Inflammatory macrophage treated with lipopolysaccharide for 1 hour (primary cell): ENCODE measurements around the gene CLN6.
"Not testable (repeated sequence)": the region's sequence is repeated elsewhere in the genome, so short reads cannot be mapped to it uniquely, and the experiment has no call there.

Source experiments
- DNase-seq, 2 donors: peaks; one replicate each; pipeline ENCODE4 v3.0.0-alpha.2; 2020 to 2022

The CLN6 gene

DNA sequence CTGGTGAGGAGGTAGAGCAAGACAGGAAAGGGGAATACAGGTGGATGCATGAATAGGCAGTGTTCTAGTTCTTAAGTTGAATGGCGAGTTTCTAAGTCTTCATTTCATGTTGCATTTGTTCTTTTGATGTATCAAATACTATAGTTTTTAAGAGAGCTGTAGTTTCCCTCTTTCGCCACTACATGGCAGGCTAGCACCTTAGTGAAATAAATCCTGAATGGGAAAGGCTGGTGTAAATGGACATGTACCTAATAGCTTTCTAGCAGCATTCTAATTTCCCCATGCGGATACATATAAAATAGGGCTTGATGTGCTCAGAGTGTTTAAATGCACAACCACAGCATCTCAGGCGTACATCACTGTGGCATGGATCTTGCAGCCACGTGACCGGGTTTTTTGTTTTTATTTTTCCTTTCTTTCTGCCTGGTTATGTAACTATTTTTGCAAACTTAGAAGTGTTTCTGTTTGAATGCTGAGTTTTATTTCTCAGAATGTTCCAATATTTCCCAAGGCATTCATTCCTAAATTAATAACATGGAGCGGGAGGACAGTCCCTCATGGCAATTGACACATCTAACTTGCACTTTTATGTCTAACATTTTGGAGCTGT is 23.5 kb upstream of the CLN6 start:
- peak; percentile 74 to 84 for DNase-seq

DNA sequence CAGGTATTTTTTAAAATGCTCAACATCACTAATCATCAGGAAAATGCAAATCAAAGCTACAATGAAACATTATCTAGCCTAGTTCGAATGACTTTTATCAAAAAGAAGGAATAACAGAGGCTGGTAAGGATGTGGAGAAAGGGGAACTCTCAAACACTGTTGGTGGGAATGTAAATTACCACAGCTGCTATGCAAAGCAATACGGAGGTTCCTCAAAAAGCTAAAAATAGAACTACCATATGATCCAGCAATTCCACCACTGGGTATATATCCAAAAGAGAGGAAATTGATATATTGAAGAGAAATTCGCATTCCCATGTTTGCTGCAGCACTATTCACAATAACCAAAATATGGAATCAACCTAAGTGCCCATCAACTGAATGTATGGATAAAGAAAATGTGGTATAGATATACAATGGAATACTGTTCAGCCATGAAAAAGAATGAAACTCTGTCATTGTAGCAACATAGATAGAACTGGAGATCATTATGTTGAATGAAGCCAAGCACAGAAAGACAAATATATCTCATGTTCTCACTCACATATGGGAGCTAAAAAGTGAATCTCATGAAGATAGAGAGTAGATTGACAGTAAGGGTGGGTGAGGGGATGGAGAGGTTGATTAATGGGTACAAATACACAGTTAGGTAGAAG is 19.7 kb upstream of the CLN6 start:
- DNase-seq, result peak; percentile 71 to 78

DNA sequence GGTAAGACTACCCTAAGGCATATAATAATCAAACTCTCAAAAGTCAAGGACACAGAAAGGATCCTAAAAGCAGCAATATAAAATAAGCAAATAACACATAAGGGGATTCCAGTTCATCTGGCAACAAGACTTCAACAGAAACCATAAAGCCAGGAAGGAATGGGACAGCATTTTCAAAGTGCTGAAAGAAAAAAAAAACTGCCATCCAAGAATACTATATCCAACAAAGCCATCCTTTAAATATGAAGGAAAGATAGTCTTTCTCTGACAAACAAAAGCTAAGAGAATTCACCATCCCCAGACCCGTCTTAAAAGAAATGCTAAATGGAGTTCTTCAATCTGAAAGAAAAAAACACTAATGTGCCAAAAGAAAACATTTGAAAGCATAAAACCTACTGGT is 14.7 kb upstream of the CLN6 start:
- no peak for DNase-seq

DNA sequence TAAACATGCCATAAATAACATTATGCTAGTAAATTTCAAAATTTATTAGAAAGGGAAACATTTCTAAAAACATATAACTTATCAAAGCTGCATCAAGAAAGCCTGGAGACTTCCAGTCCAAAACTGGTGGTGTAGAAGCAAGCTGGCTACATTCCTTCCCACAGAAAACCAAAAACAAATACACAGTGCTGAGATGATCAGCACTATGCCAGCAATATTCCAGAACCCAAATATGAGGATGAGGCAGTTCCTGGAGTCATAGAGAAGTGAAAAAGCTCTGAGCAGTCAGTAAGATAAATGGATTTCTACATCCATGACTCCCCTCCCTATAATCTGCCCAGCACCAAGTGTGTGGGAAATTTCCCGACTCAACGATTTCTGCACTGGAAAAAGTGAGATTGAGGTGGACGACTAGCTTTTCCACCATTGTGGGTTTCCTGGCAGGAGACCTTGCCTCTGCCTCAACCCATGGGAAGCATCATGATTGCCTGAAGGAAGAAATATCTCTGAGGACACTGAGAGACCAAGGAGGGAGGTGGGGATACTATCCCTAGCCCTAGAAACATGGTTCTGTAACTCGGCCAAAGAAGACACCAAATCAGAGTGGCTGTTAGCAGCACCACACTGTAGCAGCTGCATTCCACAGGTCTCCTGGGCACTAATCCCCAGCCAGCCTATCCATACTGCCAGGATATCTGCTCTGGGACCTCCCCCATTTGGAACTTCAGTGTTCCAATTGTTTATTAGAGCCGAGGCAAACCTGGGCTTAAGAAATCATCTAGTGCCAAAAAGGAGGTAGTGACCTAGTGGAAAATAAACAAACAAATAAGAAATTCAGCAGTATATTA is 11.8 kb upstream of the CLN6 start:
- DNase-seq, result no peak

DNA sequence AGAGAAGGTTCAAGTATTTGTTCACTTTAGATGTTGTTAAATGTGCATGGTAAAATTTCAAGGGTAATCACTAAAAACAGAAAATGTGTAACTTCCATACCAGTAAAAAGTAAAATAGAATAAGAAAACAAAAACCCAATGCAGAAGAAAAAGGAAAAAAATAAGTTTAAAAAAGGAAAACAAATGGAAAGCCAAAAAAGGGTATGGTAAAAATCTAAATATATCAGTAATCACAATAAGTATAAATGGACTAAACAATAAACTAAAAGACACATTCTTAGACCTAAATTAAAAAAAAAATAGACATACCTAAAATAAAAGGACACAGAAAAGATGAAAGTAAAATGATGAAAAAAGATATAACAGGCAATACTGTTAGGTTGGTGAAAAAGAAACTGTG is 9.5 kb upstream of the CLN6 start:
- no peak for DNase-seq

DNA sequence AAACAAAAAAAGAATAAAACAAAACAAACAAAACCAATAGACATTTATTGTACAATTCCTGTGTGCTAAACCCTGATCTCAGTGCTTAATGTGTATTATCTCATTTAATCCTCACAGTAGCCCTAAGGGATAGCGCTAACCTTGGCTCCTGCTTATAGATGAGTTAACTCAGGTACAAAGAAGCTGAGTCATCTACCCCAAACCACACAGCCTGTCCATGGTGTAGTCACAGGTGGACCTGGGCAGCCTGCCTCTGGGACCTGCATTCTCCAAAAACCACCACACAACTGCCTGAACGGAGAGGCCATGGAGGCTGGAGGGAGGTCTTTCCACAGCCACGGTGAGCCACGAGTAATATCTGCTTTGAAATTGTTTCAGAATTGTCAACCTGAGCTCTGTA is 5.5 kb upstream of the CLN6 start:
- no peak for DNase-seq

DNA sequence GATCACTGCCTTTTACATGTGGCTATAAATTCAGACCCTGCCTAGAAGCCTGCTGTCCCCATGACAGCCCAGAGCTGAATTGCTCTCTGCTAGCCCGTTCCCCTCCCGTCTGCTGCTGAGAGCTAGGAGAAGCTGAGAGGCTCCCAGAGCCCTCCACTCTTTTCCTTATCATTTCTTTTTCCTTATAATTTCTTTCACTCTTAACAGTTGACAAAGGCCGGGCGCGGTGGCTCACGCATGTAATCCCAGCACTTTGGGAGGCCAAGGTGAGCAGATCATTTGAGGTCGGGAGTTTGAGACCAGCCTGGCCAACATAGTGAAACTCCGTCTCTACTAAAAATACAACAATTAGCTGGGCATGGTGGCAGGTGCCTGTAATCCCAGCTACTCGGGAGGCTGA is 5.0 kb upstream of the CLN6 start:
- not testable (repeated sequence) for DNase-seq

DNA sequence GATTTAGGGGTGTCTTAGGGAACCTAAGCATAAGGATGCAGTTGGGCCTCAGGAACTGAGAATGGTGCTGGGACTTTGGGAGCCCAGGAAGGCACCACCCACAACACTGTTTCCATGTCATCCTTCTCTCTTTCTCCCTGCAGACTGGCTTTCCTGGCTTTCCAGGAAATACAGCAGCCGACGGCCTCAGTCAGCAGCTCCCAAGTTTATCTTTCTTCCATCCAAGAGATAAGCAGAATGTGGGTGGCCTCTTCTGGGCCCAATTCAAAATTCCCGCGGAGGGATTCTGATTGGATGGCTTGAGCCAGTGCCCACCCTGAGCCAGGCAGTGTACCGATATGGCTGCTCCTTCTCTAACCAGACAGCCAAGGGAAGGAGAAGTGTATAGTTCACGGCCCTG is 4.5 kb upstream of the CLN6 start:
- DNase-seq, result no peak

DNA sequence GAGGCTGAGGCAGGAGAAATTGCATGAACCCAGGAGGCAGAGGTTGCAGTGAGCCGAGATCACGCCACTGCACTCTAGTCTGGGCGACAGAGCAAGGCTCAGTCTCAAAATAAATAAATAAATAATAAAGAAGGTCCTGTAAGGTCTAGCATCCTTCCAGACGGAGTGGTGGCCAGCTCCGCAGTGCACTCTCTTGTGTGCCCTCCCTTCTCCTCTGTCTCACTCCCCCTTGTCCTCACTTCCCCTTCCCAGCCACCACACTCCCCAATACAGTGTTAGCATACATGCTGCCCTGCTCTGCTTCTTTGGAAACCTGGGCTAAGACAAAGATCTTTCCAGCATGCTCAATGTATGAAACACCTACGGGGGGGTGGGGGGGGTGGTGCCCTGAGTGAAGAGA is 3.4 kb upstream of the CLN6 start:
- DNase-seq, result peak in 1 of 2 donors; percentile 52

DNA sequence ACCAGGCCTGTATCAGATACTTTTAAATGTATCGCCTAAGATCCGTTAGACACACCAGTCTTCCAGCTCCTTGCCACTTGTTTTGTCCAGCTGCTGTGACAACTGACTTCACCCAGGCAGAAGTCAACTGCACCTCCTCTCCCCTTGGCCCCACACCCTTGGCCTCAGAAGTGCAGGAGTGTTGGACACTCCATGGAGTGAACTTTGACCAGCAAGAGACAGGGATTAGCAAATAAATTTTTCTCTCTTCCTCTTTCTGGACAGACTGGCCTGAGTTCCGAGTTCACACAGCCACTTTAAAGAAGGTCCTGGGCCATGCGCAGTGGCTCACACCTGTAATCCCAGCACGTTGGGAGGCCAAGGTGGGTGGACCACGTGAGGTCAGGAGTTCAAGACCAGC is 2.9 kb upstream of the CLN6 start:
- peak; percentile 46 to 52 for DNase-seq

DNA sequence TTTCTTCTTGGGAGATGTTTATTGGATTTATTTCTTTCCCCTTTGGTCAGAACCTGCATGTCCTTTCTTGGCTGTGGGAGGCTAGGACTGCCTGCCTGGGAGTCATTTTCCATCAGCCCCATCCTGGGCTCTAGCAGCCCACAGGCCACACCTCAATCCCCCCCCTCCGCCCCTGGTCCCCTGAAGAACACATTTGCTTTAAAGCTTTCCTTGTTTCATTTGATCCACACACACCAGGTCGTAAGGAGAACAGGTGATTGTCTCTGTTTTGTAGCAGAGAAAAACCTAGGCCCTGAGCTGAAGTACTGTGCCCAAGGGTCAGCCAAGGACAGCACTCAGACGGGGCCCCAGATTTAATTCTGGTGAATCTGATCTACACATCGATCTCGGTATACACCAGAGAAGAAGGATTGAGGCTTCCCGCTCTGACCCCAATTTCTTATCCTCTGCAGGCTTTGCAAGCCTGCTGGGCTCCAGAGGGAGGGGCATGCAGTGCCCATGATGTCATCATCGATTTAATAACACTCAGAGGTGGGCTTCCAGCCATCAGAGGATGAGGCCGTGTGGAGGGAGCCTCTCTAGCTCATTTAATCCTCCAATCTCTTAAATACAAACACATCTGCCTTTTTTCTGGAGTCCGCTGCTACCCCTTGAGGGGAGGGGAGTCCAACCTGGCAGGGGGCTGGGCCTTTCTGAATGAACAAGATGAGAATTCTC is 1.7 kb upstream of the CLN6 start:
- no peak for DNase-seq

DNA sequence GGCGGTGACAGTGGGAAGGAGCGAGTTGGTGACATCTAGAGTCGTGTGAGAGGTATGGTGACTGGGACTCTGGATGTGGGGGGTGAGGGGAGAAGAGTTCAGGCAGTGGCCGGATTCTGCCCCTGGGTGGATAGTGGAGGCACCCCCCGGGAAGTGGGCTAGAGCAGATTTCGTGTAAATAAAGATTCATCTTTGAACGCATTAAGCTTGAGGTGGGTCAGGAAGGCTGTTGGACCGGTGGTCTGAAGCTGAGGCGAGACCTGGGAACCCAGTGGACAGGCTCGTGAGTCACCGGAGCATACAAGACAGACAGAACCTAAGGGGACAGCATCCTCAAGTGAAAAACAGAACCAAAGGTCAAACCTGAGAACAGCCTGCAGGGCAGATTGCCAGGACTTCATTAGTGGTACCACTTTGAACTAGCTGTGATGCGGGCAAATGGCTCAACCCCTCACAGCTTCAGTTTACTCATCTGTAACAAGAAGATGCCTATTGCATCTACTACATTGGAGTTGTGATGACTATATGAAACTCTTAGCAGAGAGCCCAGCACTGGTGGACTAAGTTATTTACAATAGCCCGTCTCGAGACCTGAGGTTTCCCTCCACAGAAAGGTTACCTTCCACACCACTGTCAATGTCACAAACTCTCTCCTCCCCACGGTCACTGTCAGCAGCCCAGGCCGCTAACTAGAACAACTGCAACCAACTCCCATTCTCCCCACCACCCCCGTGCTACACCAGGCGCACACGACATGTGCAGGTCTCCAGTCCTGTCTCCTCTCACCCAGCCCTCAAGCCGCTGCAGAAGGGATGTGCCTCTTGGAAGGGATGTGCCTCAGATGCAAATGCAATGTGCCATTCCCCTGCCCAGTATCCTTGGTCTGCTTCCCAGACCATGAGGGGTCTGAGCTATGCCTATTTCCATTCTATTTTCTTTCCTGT is 901 bp upstream of the CLN6 start:
- no peak for DNase-seq

DNA sequence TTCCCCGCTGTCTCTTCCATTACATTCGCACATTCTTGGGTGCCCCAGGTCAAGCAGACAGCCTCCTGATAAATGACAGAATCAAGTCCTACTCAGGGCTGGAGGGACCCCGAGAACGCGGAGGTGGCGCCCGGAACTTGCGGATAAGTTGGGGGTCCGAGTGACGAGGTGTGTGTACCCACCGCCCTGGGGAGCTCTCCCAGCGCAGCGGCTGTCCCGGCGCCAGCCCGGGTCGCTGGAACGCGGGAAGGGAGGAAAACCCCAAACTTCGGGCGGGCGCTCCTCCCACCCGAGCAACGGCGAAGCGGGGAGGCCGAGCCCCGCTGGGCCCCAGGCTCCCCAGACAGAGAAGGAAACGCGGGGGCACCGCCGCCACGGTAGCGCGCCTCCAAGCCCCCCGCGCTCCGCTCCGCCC is 550 bp downstream of the CLN6 start:
- DNase-seq, result no peak

DNA sequence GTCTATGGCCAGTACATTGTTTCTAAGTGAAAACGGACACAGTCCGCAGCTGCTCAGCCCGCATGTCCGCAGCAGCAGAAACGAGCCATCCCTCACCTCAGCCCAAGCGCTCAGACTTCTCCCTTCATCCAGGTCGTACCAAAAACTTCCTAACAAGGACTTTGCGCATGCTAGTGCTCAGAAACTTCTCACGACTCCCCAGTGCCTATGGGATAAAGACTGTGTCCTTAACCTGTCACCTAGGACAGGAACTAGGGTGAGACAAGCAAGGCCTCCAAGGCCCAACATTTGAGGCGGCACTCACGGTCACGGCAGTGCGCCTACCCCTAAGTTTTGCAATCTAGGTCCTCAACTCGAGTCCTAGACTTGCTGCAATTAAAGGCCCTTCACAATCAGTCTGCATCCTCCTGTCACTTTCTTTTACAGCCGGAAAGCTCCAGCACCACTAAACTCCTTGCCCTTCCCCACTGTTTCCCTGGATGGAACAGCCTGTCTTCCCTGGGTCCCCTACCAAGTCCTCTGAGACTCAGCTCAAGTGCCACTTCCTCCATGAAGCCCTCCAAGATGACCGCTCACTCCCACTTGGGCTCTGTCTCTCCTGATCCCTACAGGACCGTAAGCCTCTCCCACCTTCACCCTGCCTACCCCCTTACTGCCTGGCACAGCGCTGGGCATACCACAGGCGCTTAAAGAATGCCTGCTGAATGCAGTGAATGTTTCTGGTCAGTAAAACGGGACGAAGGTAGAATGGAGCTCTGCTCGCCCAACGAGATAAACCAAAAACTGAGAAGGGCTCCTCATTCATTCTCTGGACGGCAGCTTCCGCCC is 1.2 kb downstream of the CLN6 start:
- peak in 1 of 2 donors; percentile 16 for DNase-seq

DNA sequence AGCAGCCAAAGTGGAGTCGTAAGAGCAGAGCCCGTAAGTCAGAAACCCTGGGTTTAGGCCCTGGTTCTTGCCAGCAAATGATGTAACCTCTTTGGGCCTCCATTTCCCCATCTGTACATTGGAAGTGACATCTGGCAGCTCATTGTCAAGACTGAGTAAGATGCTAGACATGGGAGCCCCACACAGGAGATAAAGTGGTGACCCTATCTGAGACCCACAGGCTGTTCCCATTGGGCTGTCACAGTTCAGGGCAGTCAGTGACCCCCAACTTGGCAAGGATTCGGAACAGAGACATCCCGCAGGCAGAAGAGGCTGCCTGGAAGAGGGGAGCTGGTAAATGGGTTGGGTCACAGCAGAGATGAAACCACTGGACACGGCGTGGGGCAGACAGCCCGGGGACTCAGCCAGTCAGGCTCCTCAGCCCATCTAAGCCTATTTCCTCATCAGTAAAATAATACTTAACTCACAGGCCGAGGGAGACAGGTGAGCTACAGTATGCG is 1.8 kb downstream of the CLN6 start:
- DNase-seq, result no peak

DNA sequence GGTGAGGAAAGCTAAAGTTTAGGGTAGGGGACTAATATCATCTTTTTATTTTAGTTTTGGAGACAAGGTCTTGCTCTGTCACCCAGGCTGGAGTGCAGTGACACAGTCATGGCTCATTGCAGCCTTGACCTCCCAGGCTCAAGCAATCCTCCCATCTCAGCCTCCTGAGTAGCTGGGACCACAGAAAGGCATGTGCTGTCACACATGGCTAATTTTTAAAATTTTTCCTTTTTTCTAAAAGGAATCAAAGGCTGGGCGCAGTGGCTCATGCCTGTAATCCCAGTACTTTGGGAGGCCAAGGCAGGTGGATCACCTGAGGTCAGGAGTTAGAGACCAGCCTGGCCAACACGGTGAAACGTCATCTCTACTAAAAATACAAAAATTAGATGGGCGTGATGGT is 4.1 kb downstream of the CLN6 start:
- DNase-seq, result not testable (repeated sequence)

DNA sequence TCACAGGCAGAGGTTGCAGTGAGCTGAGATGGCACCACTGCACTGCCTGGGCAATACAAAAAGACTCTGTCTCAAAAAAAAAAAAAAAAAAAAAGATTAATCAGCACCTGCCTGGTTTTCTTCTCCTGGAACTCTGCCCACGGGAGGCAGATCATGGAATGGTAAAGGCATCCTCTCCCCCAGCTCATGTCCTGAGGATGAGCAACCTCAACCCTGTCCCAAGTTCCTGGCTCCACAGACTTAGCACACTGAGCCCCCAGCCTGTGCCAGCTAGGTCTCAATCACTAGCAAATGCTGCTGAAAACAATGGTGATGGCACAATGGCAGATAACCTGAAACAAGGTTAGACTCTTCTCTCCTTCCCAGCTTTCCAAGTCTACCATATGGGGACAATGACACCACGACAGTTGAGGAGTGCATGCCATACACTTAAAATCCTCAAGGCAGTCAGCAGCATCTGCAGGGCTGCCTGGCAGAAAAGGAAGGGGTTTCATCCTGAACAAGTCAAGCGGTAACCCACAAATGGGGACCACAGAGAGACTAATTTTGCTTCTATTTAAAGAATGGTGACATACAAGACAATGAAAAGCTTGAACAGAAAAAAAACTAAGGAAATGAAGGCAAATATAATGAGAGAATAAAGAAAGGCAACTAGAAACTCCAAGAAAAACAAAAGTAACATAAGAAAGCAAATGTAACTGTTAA is 4.8 kb downstream of the CLN6 start:
- DNase-seq, result no peak

DNA sequence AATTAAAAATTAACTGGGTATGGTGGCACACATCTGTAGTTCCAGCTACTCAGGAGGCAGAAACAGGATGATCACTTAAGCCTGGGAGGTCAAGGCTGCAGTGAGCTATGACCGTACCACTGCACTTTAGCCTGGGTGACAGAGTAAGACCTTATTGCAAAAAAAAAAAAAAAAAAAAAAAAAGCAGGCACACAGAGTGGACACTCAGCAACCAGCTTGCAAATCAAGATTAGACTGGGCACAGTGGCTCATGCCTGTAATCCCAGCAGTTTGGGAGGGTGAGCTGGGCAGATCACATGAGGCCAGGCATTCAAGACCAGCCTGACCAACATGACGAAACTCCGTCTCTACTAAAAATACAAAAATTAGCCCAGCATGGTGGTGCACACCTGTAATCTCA is 5.4 kb downstream of the CLN6 start:
- no peak for DNase-seq

DNA sequence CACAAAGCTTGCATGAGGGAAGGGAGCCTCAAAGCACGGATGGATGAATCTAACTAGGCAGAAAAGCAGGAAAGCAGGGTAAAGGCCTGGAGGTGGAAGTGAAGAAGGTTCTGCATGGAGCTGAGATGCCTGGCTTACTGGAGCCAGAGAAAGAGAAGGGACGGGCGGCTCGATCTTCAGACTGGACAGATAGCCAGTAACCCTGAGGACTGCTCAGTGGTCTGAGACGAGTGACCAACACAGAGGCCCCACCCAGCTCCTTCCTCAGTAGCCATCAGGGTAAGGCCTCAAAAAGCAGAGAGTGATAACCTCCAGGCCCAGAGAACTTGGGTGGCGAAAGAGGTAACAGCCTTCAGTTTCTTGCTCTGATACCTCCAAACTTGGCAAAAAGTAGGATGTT is 6.4 kb downstream of the CLN6 start:
- DNase-seq, result no peak

DNA sequence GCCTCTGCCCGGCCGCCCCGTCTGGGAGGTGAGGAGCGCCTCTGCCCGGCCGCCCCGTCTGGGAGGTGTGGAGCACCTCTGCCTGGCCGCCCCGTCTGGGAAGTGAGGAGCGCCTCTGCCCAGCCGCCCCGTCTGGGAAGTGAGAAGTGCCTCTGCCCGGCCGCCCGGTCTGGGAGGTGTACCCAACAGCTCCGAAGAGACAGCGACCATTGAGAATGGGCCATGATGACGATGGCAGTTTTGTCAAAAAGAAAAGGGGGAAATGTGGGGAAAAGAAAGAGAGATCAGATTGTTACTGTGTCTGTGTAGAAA is 7.1 kb downstream of the CLN6 start:
- DNase-seq, result not testable (repeated sequence)
